ENCODE results near the gene ZBTB46.
A peak's percentile ranks its signal among the peaks of the same experiment; 100 is the strongest.

The ZBTB46 gene

DNA sequence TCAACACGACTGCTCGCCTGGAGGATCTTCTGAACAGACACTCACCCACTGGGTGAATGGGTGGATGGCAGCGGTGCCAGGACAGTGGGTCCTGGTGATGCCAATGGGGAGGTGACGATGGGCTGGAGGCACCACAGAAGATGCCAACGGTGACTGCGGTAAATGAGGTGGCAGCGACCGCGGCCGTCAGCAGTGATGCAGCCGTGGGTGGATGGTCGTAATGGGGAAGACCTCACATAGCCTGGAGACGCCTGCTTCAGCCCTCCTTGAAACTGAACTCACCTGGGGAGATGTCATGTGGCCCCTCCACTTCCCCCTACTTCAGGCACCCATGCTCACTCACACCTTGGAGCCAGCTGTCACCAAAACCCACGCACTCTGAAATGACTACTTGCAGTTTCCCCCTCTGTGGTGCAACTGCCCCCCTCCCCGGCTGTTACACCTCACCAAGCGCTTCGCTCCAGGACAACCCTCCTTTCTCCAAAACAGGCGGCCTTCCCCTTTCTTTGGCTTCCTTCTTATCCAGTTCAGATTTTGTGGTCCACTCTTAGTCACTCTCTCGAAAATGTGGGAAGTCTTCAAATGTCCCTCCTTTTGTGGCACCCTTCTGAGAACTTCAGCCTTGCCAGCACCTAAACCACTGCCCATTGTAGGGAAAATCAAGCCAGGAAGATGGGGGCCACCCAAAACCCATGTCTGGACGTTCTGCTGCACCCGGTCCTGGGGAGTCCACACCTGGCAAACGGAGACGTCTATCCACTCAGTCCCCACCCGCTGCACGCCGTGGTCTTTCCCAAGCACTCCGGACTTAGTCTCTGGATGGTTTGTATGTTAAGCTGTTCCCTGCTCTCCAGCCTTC, 19.9 kb upstream of the ZBTB46 start:
- DNase-seq, result no peak
- no CpG with 5 or more reads among the region's 27 CpGs for WGBS (ENCODE audit: extremely low coverage, insufficient coverage, insufficient read length)
- H4K91ac ChIP-seq (ENCODE audit: low read depth, low read length), result no peak overlapping the region

GRCh38 chr20:63848003-63848911, 17.2 kb upstream of the ZBTB46 start:
- no CpG with 5 or more reads among the region's 28 CpGs for WGBS (ENCODE audit: extremely low coverage, insufficient coverage, insufficient read length)

More for the DNA sequence above, 19.9 kb upstream of the ZBTB46 start:
- H3K18ac ChIP-seq (ENCODE audit: low read length), result no peak overlapping the region
- no peak overlapping the region for H3K4ac ChIP-seq (ENCODE audit: low read depth, low read length)
- H2BK120ac ChIP-seq (ENCODE audit: insufficient read depth, low read length, poor library complexity), result no peak overlapping the region
- no peak overlapping the region for H4K12ac ChIP-seq (ENCODE audit: low read depth, low read length)
- no peak overlapping the region for H3K23ac ChIP-seq (ENCODE audit: low read length)
- no peaks in the 10 kb centered on the region for H3K79me2 ChIP-seq (ENCODE audit: control insufficient read depth, insufficient read depth, low read length, poor library complexity)
- H3K9ac ChIP-seq (ENCODE audit: low read length), result no peak overlapping the region
- H3K27me3 ChIP-seq (ENCODE audit: insufficient read depth, low read length), result no peaks in the 10 kb centered on the region
- H3K36me3 ChIP-seq (ENCODE audit: control insufficient read depth in 1 of 2, insufficient read depth in 2 of 2, low read length in 2 of 2), result no peaks in the 10 kb centered on the region
- H3K27ac ChIP-seq (ENCODE audit: low read depth, low read length), result no peak overlapping the region
- H3K4me1 ChIP-seq (ENCODE audit: control insufficient read depth in 1 of 2, insufficient read depth in 2 of 2, low read length in 2 of 2), result peaks cover 40 to 47% of the 10 kb centered on the region in 2 experiments
- H3K4me3 ChIP-seq (ENCODE audit: low read depth, low read length), result no peak overlapping the region
- H2BK5ac ChIP-seq (ENCODE audit: low read depth, low read length, poor library complexity), result no peak overlapping the region
- no peak overlapping the region for H4K8ac ChIP-seq (ENCODE audit: low read depth, low read length)
- H3K4me2 ChIP-seq (ENCODE audit: low read length), result no peak overlapping the region
- H3K9me3 ChIP-seq (ENCODE audit: insufficient read depth, low read depth, low read length), result peaks cover 3% of the 10 kb centered on the region
- no peak overlapping the region for H2AK5ac ChIP-seq (ENCODE audit: low read length)
- no peak overlapping the region for H2BK12ac ChIP-seq (ENCODE audit: low read length)
- H2AFZ ChIP-seq (ENCODE audit: insufficient read depth, low read length, poor library complexity), result no peak overlapping the region
- peaks cover 35% of the 10 kb centered on the region for H3K79me1 ChIP-seq (ENCODE audit: low read length)
- no peak overlapping the region for H3K14ac ChIP-seq (ENCODE audit: low read length)

GRCh38 chr20:63847237-63848002, 16.4 kb upstream of the ZBTB46 start:
- Histone ChIP-seq H3K9ac (ENCODE audit: low read length) (no peak overlapping the region), H3K27ac (ENCODE audit: low read depth, low read length) (peak overlapping the region; percentile 55), H3K14ac (ENCODE audit: low read length) (peak overlapping the region; percentile 61), H3K79me2 (ENCODE audit: control insufficient read depth, insufficient read depth, low read length, poor library complexity) (no peaks in the 10 kb centered on the region), H3K79me1 (ENCODE audit: low read length) (peaks cover 23% of the 10 kb centered on the region), H3K4me2 (ENCODE audit: low read length) (no peak overlapping the region), H3K4me1 (ENCODE audit: control insufficient read depth in 1 of 2, insufficient read depth in 2 of 2, low read length in 2 of 2) (peaks cover 24% of the 10 kb centered on the region in 2 experiments), H2AFZ (ENCODE audit: insufficient read depth, low read length, poor library complexity) (no peak overlapping the region), H3K27me3 (ENCODE audit: insufficient read depth, low read length) (no peaks in the 10 kb centered on the region), H4K12ac (ENCODE audit: low read depth, low read length) (no peak overlapping the region), H3K36me3 (ENCODE audit: control insufficient read depth in 1 of 2, insufficient read depth in 2 of 2, low read length in 2 of 2) (no peaks in the 10 kb centered on the region), H2AK5ac (ENCODE audit: low read length) (peak overlapping the region; percentile 44), H2BK120ac (ENCODE audit: insufficient read depth, low read length, poor library complexity) (peak overlapping the region; percentile 21), H4K8ac (ENCODE audit: low read depth, low read length) (peak overlapping the region; percentile 3), H3K4me3 (ENCODE audit: low read depth, low read length) (no peak overlapping the region), H4K91ac (ENCODE audit: low read depth, low read length) (peak overlapping the region; percentile 69), H2BK5ac (ENCODE audit: low read depth, low read length, poor library complexity) (peak overlapping the region; percentile 13), H2BK12ac (ENCODE audit: low read length) (peak overlapping the region; percentile 60), H3K23ac (ENCODE audit: low read length) (no peak overlapping the region), H3K18ac (ENCODE audit: low read length) (peak overlapping the region; percentile 12), H3K4ac (ENCODE audit: low read depth, low read length) (no peak overlapping the region), H3K9me3 (ENCODE audit: insufficient read depth, low read depth, low read length) (no peaks in the 10 kb centered on the region)
- no CpG with 5 or more reads among the region's 16 CpGs for WGBS (ENCODE audit: extremely low coverage, insufficient coverage, insufficient read length)
- DNase-seq, result no peak

More at GRCh38 chr20:63848003-63848911, 17.2 kb upstream of the ZBTB46 start:
- Histone ChIP-seq H3K4me2 (ENCODE audit: low read length) (no peak overlapping the region), H2AK5ac (ENCODE audit: low read length) (peak overlapping the region; percentile 84), H2BK120ac (ENCODE audit: insufficient read depth, low read length, poor library complexity) (peak overlapping the region; percentile 21), H4K12ac (ENCODE audit: low read depth, low read length) (peak overlapping the region; percentile 19), H3K36me3 (ENCODE audit: control insufficient read depth in 1 of 2, insufficient read depth in 2 of 2, low read length in 2 of 2) (no peaks in the 10 kb centered on the region), H2BK5ac (ENCODE audit: low read depth, low read length, poor library complexity) (peak overlapping the region; percentile 45), H3K79me2 (ENCODE audit: control insufficient read depth, insufficient read depth, low read length, poor library complexity) (no peaks in the 10 kb centered on the region), H3K27me3 (ENCODE audit: insufficient read depth, low read length) (no peaks in the 10 kb centered on the region), H3K79me1 (ENCODE audit: low read length) (peaks cover 23% of the 10 kb centered on the region), H3K9ac (ENCODE audit: low read length) (no peak overlapping the region), H2AFZ (ENCODE audit: insufficient read depth, low read length, poor library complexity) (peak overlapping the region; percentile 63), H3K4ac (ENCODE audit: low read depth, low read length) (peak overlapping the region; percentile 23), H3K9me3 (ENCODE audit: insufficient read depth, low read depth, low read length) (no peaks in the 10 kb centered on the region), H2BK12ac (ENCODE audit: low read length) (peak overlapping the region; percentile 60), H3K18ac (ENCODE audit: low read length) (peak overlapping the region; percentile 2), H3K23ac (ENCODE audit: low read length) (no peak overlapping the region), H4K91ac (ENCODE audit: low read depth, low read length) (peak overlapping the region; percentile 69), H3K27ac (ENCODE audit: low read depth, low read length) (peak overlapping the region; percentile 46), H3K4me1 (ENCODE audit: control insufficient read depth in 1 of 2, insufficient read depth in 2 of 2, low read length in 2 of 2) (peaks cover 24% of the 10 kb centered on the region in 2 experiments), H4K8ac (ENCODE audit: low read depth, low read length) (peak overlapping the region; percentile 14), H3K14ac (ENCODE audit: low read length) (peak overlapping the region; percentile 60), H3K4me3 (ENCODE audit: low read depth, low read length) (no peak overlapping the region)
- DNase-seq, result no peak

- H2BK12ac ChIP-seq (ENCODE audit: low read length), result peak overlapping the region; percentile 60
- no peak overlapping the region for H3K23ac ChIP-seq (ENCODE audit: low read length)
- no peaks in the 10 kb centered on the region for H3K79me2 ChIP-seq (ENCODE audit: control insufficient read depth, insufficient read depth, low read length, poor library complexity)
- H3K79me1 ChIP-seq (ENCODE audit: low read length), result peaks cover 23% of the 10 kb centered on the region
- H3K4me3 ChIP-seq (ENCODE audit: low read depth, low read length), result no peak overlapping the region
- H2BK120ac ChIP-seq (ENCODE audit: insufficient read depth, low read length, poor library complexity), result peak overlapping the region; percentile 21
- H3K9ac ChIP-seq (ENCODE audit: low read length), result no peak overlapping the region
- peak overlapping the region; percentile 44 for H2AK5ac ChIP-seq (ENCODE audit: low read length)
- no peak for DNase-seq
- H4K91ac ChIP-seq (ENCODE audit: low read depth, low read length), result peak overlapping the region; percentile 69
- H2BK5ac ChIP-seq (ENCODE audit: low read depth, low read length, poor library complexity), result no peak overlapping the region
- H3K36me3 ChIP-seq (ENCODE audit: control insufficient read depth in 1 of 2, insufficient read depth in 2 of 2, low read length in 2 of 2), result no peaks in the 10 kb centered on the region
- no peak overlapping the region for H3K4ac ChIP-seq (ENCODE audit: low read depth, low read length)
- H3K4me1 ChIP-seq (ENCODE audit: control insufficient read depth in 1 of 2, insufficient read depth in 2 of 2, low read length in 2 of 2), result peaks cover 24% of the 10 kb centered on the region in 2 experiments
- no peaks in the 10 kb centered on the region for H3K27me3 ChIP-seq (ENCODE audit: insufficient read depth, low read length)
- H4K8ac ChIP-seq (ENCODE audit: low read depth, low read length), result no peak overlapping the region
- peak overlapping the region; percentile 61 for H3K14ac ChIP-seq (ENCODE audit: low read length)
- H4K12ac ChIP-seq (ENCODE audit: low read depth, low read length), result no peak overlapping the region
- no peak overlapping the region for H2AFZ ChIP-seq (ENCODE audit: insufficient read depth, low read length, poor library complexity)
- H3K18ac ChIP-seq (ENCODE audit: low read length), result peak overlapping the region; percentile 12
- H3K9me3 ChIP-seq (ENCODE audit: insufficient read depth, low read depth, low read length), result no peaks in the 10 kb centered on the region
- peak overlapping the region; percentile 69 for H3K4me2 ChIP-seq (ENCODE audit: low read length)
- peak overlapping the region; percentile 55 for H3K27ac ChIP-seq (ENCODE audit: low read depth, low read length)
- WGBS (ENCODE audit: extremely low coverage, insufficient coverage, insufficient read length), result no CpG with 5 or more reads among the region's 3 CpGs
Observed at GRCh38 chr20:63846888-63847236, 15.8 kb upstream of the ZBTB46 start.

Data from trophoblast cell (in vitro differentiated cells and primary cell).